Measurements from ENCODE around the gene MSH3. TPM values are rescaled to one million over a fixed set of nuclear protein-coding genes. Genes with fewer than 3 reads are reported as not detected.
A peak's percentile ranks its signal among the peaks of the same experiment; 100 is the strongest.

MSH3 gene
- polyA plus RNA-seq, 3 donors, result 4.5 to 9.9 (median 8.0) TPM

DNA sequence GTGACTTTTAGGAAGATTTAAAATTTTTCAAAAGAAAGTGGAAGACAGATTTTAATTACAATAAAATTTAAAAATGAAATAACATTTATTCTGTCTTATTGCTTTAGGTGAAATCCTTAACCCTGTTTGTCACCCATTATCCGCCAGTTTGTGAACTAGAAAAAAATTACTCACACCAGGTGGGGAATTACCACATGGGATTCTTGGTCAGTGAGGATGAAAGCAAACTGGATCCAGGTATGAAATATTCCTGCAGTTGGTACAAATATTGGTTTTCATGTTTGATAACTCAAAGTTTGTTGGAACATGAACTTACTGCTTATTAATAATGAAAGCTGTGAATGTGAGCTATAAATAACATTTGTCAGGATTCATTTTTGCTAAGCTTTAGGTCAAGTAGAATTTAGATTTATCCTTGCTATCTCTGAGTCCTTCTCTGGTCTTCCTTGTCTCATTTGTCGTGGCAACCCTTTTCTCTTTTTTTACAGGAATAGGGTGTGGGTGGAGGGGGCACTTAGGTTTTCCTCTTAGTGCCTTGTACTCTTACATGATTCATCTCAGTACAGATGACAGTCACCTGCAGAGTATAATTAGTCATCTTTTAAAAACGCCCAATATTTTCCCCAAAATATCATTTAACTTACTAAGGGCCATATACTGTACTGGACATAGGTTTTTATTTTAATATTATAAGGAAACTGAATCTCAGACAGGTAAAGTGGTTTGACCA is 210.4 kb downstream of the MSH3 start:
- intact Hi-C loops (cut with micrococcal nuclease), result no loop called here
- H3K27me3 ChIP-seq (ENCODE audit: control insufficient read depth in 2 of 2, insufficient read depth in 2 of 2, low read length in 2 of 2), result no peaks in the 10 kb centered on the region
- H3K36me3 ChIP-seq (replicated peaks in 1 of 2; ENCODE audit: control insufficient read depth in 1 of 2, insufficient read depth in 2 of 2, low read length in 2 of 2), result peaks cover 4 to 25% of the 10 kb centered on the region in 2 donors
- H3K27ac Mint-ChIP-seq, result peak overlapping the region in 1 of 7 donors; percentile 13
- DNase-seq, result no peak
- peaks cover 0 to 2% (median 0%) of the 10 kb centered on the region in 7 donors for H3K9me3 Mint-ChIP-seq
- peaks cover 0 to 3% (median 0%) of the 10 kb centered on the region in 3 donors for H3K27me3 Mint-ChIP-seq (ENCODE audit: low read depth in 3 of 3)
- no peak overlapping the region for H3K9ac ChIP-seq (ENCODE audit: insufficient read depth, low read length, poor library complexity, severe bottlenecking)
- no CpG with 5 or more reads among the region's 3 CpGs for WGBS (ENCODE audit: insufficient coverage)
- no peaks in the 10 kb centered on the region for H3K79me2 ChIP-seq (ENCODE audit: insufficient read depth, low read length)
- H3K4me1 Mint-ChIP-seq, result peaks cover 23% of the 10 kb centered on the region
- TF ChIP-seq CTCF (IDR thresholded peaks at IDR 0.05), result no peak
- no peak overlapping the region for H2AFZ ChIP-seq (ENCODE audit: insufficient read depth, low read depth, low read length, poor library complexity, severe bottlenecking)
- no peak overlapping the region for H3K27ac ChIP-seq (ENCODE audit: low read depth in 1 of 2, low read length in 2 of 2)
- no peak overlapping the region for H3K4me3 ChIP-seq (replicated peaks in 1 of 3; ENCODE audit: low read depth in 2 of 3, low read length in 3 of 3)
- peaks cover 32 to 36% of the 10 kb centered on the region in 2 donors for H3K36me3 Mint-ChIP-seq
- no peak overlapping the region for H3K4me3 Mint-ChIP-seq
- H4K20me1 ChIP-seq (ENCODE audit: insufficient read depth, low read length), result no peaks in the 10 kb centered on the region
- H3K4me2 ChIP-seq (replicated peaks; ENCODE audit: extremely low read depth, low read length, poor library complexity, severe bottlenecking), result no peak overlapping the region
- H3K4me1 ChIP-seq (ENCODE audit: control insufficient read depth in 1 of 2, insufficient read depth in 2 of 2, low read length in 2 of 2), result peaks cover 16 to 22% of the 10 kb centered on the region in 2 donors
- no peaks in the 10 kb centered on the region for H3K9me3 ChIP-seq (replicated peaks in 1 of 2; ENCODE audit: control insufficient read depth in 1 of 2, insufficient read depth in 1 of 2, low read length in 2 of 2)

GRCh38 chr5:80865551-80865950 is 211.1 kb downstream of the MSH3 start:
- no peak overlapping the region for H3K4me3 ChIP-seq (replicated peaks in 1 of 3; ENCODE audit: low read depth in 2 of 3, low read length in 3 of 3)
- H3K9ac ChIP-seq (ENCODE audit: insufficient read depth, low read length, poor library complexity, severe bottlenecking), result no peak overlapping the region
- no peaks in the 10 kb centered on the region for H3K27me3 ChIP-seq (ENCODE audit: control insufficient read depth in 2 of 2, insufficient read depth in 2 of 2, low read length in 2 of 2)
- Mint-ChIP-seq H3K4me1 (peaks cover 29% of the 10 kb centered on the region), H3K4me3 (no peak overlapping the region), H3K9me3 (peaks cover 0 to 2% (median 0%) of the 10 kb centered on the region in 7 donors), H3K27me3 (ENCODE audit: low read depth in 3 of 3) (peaks cover 0 to 3% (median 0%) of the 10 kb centered on the region in 3 donors), H3K36me3 (peaks cover 30 to 32% of the 10 kb centered on the region in 2 donors), H3K27ac (no peak overlapping the region)
- no peak overlapping the region for H3K27ac ChIP-seq (ENCODE audit: low read depth in 1 of 2, low read length in 2 of 2)
- H3K79me2 ChIP-seq (ENCODE audit: insufficient read depth, low read length), result no peaks in the 10 kb centered on the region
- peaks cover 2 to 25% of the 10 kb centered on the region in 2 donors for H3K36me3 ChIP-seq (replicated peaks in 1 of 2; ENCODE audit: control insufficient read depth in 1 of 2, insufficient read depth in 2 of 2, low read length in 2 of 2)
- H4K20me1 ChIP-seq (ENCODE audit: insufficient read depth, low read length), result no peaks in the 10 kb centered on the region
- H3K9me3 ChIP-seq (replicated peaks in 1 of 2; ENCODE audit: control insufficient read depth in 1 of 2, insufficient read depth in 1 of 2, low read length in 2 of 2), result no peaks in the 10 kb centered on the region
- intact Hi-C loops (cut with micrococcal nuclease), result no loop called here
- H3K4me2 ChIP-seq (replicated peaks; ENCODE audit: extremely low read depth, low read length, poor library complexity, severe bottlenecking), result no peak overlapping the region
- TF ChIP-seq CTCF (IDR thresholded peaks at IDR 0.05), result no peak
- H2AFZ ChIP-seq (ENCODE audit: insufficient read depth, low read depth, low read length, poor library complexity, severe bottlenecking), result no peak overlapping the region
- DNase-seq, result no peak
- H3K4me1 ChIP-seq (ENCODE audit: control insufficient read depth in 1 of 2, insufficient read depth in 2 of 2, low read length in 2 of 2), result peaks cover 21 to 27% of the 10 kb centered on the region in 2 donors
- WGBS (ENCODE audit: insufficient coverage), result 100% methylated on average over 1 of the region's 2 CpGs
